GM18505 (cell line): Measurements from ENCODE around the gene AOC1.

Experiments
- ATAC-seq: cut with Tn5 transposase; IDR thresholded peaks from one replicate; pipeline ENCODE4 v1.9.1; 2021; ENCODE audit not compliant: unreplicated experiment
- POLR2A ChIP-seq: IDR thresholded peaks from 4 replicates; pipeline ENCODE4 v1.6.1; 2011; ENCODE audit warnings: borderline replicate concordance; ENCODE audit not compliant: insufficient read depth, insufficient read length; ENCODE audit errors: extremely low read depth

Gene AOC1

DNA sequence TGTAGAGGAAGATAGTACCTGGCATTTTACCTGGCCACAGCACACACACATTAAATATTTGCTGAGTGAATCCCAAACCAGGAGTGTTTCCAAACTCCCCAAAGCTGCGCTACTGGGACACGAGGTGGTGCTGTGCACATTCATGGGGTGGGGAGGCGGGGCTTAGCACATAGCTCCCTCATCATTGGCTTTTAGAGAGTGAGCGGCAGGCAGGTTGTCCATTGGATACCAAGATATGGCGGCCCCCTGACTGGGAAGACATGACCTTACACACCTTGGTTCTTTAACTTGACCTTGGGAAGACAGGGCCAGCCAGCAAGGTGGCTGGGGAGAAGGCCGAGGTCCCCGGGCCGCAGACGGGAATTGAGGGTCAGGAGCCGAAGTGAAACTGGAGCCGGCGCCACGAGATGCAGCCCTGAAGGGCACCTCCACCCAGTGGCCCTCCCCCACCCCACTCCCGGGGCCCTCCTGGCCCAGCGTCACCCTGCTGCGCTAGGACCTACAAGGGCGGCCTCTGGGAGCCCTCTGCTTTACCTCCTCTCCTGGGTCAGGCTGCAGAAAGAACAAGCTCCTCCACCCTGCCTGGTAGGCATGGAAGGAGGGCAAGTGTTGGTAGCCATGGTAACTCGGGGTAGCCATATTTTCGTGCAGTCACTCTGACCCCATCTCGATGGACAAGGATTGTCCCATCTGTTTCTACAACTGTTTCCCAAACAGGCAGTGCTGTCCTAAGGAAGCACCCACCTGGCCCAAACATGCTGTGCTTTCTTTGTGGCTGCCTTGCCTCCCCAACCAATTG, 27.7 kb upstream of the AOC1 start:
- no peak for ATAC-seq
- no peak for TF ChIP-seq POLR2A

DNA sequence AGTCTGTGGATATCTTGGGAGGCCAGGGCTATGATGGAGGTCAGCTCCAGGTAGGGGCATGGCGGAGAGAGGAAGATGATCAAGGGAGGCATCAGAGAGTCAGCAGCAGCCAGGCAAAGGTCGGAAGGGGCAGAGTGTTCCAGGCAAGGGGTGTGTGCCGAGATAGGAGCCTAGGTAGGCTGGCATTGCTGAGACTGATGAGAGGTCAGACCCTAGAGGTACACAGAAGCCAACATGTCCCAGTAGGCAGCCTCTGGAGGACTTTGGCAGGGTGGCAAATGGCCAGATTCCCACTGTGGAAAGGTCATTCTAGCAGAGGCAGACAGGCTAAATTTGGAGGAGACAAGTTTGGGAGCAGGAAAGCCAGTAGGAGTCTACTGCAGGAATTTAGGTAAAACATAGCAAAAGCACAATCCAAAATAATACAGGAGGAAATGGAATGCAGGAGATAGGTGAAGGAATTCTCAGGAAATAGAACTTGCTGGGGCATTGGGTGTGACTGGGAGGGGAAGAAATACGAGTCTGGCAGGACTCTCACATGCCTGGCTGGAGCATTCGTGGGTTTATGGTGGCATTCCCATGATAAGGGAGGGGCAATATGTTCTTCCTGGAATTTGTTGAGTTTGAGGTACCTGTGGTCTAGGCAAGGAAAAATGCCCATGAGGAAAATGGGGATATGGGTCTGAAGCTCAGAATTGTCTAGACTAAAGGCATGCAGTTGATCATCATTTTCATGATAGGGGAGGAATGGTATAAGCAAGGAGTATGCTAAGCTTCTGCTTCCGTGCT, 26.1 kb upstream of the AOC1 start:
- no peak for ATAC-seq
- TF ChIP-seq POLR2A, result no peak

DNA sequence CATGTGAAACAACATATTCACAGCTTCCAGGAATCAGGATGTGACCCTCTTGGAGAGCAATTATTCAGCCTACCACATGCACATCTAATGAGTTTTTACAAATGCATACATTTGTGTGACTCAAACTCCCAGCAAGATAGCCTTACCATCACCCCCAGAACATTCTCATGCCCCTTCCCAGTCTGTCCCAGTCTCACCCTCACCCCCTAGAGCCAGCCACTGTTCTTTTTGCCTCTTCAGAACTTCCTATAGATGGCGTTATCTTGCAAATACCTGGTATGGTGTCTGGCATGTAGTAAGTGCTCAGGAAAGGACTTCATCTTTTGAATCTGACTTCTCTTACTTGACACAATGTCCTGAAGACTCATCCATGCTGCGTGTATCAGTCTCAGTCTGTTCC, 23.9 kb upstream of the AOC1 start:
- no peak for TF ChIP-seq POLR2A
- no peak for ATAC-seq

DNA sequence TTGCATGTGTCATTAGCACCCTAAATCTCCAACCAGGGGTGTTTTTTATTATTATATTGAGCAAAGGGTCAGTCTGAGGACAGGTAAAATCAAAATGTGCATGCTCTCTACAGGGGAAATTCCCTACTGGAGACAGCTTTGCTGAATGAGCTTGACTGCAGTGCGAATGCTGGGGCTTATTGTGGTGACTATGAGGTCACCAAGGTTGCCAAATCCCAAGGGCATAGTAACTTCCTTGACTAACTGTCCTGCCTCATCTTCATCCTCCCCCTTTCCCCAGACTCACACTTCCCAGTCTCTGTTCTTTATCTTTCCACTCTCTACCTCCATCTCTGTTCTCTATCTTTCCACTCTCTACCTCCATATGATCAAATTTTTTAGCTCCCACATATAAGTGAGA, 22.9 kb upstream of the AOC1 start:
- TF ChIP-seq POLR2A, result no peak
- no peak for ATAC-seq

DNA sequence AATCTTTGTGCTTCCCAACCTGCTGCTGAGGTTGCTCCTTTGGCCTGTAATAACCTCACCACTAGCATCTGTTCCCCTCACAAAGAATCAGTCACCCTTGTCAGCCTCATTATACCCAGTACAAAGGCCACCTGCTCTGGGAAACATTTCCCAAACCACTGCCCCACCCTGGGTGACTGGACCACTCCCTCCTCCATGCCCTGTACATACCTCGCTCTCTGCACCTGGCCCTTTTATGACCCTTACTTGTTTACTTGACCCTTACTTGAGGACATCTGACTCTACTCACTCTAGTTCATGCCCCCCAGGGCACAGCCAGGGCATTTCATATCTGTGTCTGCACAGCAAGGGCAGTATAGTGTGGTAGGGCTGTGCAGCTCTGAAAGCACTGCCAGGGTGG, 21.4 kb upstream of the AOC1 start:
- ATAC-seq, result no peak
- TF ChIP-seq POLR2A, result no peak

DNA sequence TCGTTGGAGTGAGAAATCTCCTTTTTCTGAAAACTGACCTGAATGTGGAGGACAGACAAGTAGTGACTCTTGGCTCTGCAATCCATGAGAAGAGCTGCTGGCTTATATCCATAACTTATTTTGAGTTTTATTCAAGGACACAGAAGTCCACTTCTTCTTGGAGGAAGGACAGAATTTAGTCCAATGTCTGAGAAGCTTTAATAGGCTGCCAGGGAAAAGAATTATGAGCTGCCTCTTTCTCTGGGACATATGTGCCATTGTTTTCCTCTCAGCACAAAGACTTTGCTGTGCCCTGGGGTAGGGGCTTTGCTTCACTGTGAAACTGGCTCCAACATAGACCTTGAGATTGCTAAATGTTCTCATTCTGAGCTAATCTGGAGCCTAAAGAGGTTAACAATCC, 20.5 kb upstream of the AOC1 start:
- no peak for TF ChIP-seq POLR2A
- ATAC-seq, result no peak

DNA sequence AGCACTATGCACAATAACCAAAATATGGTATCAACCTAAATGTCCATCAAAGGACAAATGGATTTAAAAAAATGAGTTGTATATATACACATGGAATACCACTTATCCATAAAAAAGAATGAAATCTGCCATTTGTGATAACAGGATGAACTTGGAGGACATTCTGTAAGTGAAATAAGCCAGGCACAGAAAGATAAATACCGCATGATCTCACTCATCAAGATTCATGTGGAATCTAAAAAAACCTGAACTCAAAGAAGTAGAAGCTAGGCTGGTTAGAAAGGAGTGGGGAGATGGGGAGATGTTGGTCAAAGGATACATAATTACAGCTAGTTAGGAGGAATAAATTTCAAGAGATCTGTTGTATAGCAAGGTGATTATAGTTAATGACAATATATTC, 17.3 kb upstream of the AOC1 start:
- no peak for TF ChIP-seq POLR2A
- no peak for ATAC-seq

DNA sequence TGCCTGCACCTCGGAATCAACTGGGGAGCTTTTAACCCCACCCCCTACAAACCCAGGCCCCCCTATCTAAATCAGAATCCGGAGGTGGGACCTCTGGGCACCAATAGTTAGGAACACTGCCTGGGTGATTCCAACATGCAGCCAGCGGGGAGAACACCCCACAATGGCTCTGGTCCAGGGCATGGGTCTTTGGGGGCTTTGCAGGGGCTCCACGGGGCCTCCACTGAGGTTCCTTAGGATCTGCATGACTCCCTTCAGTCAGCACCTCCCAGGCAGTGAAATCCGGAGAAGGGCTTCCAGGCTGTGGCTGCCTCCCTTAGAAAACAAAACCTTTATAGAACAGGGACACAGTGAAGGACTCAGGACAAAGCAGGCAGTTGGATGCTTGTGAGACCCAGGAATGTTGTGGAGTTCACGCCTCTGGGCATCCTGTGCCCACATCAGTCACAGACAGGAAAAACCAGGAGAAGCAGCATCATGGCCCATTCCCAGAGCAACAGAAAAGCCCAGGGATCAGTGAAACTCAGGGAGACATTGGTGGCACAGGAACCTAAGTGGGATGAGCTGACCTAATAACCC, 16.5 kb upstream of the AOC1 start:
- no peak for TF ChIP-seq POLR2A
- no peak for ATAC-seq

DNA sequence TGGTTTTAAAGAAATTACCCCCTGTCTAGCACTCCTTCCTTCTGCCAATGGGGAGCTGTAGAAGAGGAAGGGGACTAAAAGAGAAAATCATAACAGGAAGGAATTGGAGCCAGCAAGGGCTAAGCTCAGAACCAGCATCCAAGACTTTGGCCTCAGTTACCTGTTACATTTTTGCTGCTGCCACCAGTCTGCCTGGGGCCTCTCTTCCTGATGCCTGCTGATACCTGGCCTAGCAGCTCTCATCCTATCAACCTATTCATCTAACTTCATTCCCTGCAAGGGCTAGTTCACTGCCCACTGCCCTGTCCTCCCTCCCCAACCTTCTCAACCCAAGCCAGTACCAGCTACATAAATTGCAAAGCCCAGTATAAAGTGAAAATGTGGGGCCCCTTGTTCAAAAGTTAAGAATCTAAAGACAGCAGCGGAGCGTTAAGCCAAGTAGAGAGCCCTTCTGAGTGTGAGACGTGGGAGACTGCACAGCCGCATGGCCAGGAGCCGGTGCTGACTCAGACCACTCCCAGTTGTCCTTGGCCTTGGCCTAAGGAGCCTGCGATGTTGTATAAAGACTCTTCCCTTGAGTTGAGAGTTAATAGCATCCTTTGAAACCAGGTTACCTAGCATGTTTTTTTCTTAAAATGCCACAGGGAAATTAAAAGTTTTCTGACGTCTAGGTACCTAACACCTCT, 13.2 kb upstream of the AOC1 start:
- no peak for ATAC-seq
- no peak for TF ChIP-seq POLR2A

DNA sequence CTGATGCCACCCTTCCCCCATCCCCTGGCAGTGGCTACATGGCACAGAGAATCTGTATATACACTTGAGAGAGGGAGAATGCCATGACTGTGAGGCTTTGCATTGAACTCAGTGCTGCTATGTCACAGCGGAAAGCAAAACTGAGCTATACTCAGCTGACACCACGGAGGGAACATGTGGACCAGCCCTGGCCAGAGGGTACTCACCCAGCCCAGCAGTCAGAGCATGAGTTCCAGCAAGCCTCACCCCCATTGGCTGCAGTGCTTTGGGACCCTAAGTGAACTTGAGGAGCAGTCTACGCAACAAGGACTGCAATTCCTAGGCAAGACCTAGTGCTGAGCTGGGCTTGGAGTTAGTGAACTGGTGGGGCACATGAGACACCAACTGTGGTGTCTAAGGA, 10.3 kb upstream of the AOC1 start:
- no peak for ATAC-seq
- no peak for TF ChIP-seq POLR2A

DNA sequence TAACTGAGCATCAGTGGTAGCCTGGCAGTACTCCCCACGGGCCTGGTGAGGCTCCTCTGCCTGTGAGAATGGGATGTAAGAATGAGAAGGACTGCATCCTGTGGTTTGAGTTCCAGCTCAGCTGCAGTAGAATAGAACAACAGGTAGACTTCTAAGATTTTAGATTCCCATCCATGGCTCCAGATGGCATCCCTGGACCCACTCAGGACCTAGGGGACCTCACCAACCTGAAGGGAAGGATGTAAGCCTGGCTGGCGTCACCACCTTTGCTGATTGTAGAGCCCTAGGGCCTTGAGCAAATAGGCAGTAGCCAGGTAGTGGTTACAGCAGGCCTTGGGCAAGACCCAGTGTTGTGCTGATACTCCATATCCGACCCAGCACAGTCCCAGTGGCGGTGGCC, 9.6 kb upstream of the AOC1 start:
- TF ChIP-seq POLR2A, result no peak
- no peak for ATAC-seq

DNA sequence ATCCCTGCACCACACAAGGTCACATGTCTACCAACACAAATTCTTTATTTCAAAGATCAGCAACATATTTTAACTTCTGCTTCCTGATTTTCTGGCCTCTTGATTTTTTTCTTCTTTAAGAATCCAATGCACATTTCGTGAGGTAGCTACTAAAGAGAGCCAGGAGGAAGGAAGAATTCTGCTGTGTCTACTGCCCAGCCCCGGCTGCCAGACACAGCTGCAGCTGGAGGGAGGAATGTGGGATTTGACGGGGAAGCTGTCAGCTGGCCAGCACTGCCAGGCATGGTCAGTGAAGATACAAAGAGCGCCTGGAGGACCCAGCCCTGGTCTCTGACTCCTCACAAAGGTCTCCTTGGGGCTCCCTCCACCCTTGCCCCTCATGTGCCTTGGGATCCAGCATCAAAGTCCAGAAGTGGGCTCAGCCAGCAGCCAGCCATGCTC, 6.9 kb upstream of the AOC1 start:
- ATAC-seq, result no peak
- no peak for TF ChIP-seq POLR2A
